Measurements from ENCODE around the gene SETD6. TPM values are rescaled to one million over a fixed set of nuclear protein-coding genes. Genes with fewer than 3 reads are reported as not detected.

The SETD6 gene
- total RNA-seq (2014; rRNA removed) (22.0 and 22.5 TPM in 2 replicates), Bru-seq, nascent RNA (percentile 74 among the genes with signal in this experiment), BruChase-seq, experiment 1, labeled RNA remaining after a 6-hour chase (percentile 75 among the genes with signal in this experiment), BruChase-seq, experiment 2, labeled RNA remaining after a 2-hour chase (percentile 82 among the genes with signal in this experiment)
- long read RNA-seq, transcript SETD6-201 (8 exons, 1,553 nt) = major isoform, 7 of 33 reads
- long read RNA-seq, transcript SETD6-202 (9 exons, 2,042 nt) = minor isoform, 5 of 33 reads
- long read RNA-seq, partial matches to known transcripts = 5 of 33 reads
- long read RNA-seq, other reads (novel, unspliced or antisense) = 15 of 33 reads

GRCh38 chr16:58515125-58515870, at the start of gene SETD6:
SETD6 (plus strand) TSS chr16:58515517; CDS start chr16:58515538, 21 bp downstream.
- Histone ChIP-seq H3K36me3 (ENCODE audit: low read depth, low read length) (peaks cover 31% of the 10 kb centered on the region), H3K9ac (ENCODE audit: low read length) (peak within 1 kb of the TSS; percentile 77), H3K4me3 (ENCODE audit: low read length) (peak within 1 kb of the TSS; percentile 74), H3K79me2 (ENCODE audit: low read length) (peaks cover 20% of the 10 kb centered on the region), H3K4me2 (ENCODE audit: low read length) (peak within 1 kb of the TSS; percentile 92), H3K27ac (ENCODE audit: low read length) (peak within 1 kb of the TSS; percentile 36), H4K20me1 (ENCODE audit: low read length) (no peaks in the 10 kb centered on the region), H3F3A (ENCODE audit: low read length, unreplicated experiment) (no peaks in the 10 kb centered on the region), H3K9me2 (replicated peaks; ENCODE audit: low read length) (no peaks in the 10 kb centered on the region), H3K4me1 (ENCODE audit: insufficient read depth, low read length) (peaks cover 8% of the 10 kb centered on the region), H2AFZ (ENCODE audit: low read length) (peak within 1 kb of the TSS; percentile 85), H3K27me3 (ENCODE audit: low read length) (no peaks in the 10 kb centered on the region), H3K9me3 (ENCODE audit: low read length) (no peaks in the 10 kb centered on the region)
- TF ChIP-seq EZH2phosphoT487 (IDR thresholded peaks at IDR 0.05; ENCODE audit: borderline replicate concordance, low read length) = no peak
- no peak for TF ChIP-seq EZH2 (IDR thresholded peaks at IDR 0.05; ENCODE audit: low read length, unreplicated experiment)
- TF ChIP-seq CTCF (conservative IDR thresholded peaks at IDR 0.05; ENCODE audit: low read depth, low read length) = no peak
- ChIA-PET CTCF (interaction anchor here (0.6 kb wide), 1 partner anchor 285 kb away, joined by 5 read pairs; no protein-coding TSS in a partner anchor), POLR2A (ENCODE audit: unreplicated experiment) (interaction anchor here (0.6 kb wide), 1 partner anchor 103 kb away, joined by 4 read pairs; no protein-coding TSS in a partner anchor)
- intact Hi-C loops (cut with micrococcal nuclease) = loop anchor here (10.0 kb wide), 1 partner anchor 120 kb away; no protein-coding TSS in a partner anchor
- no TSS peak for BruUV-seq (replicated peaks)
- ATAC-seq (peak; percentile 85), DNase-seq (peak; percentile 80)

GRCh38 chr16:58465817-58466216, 49.5 kb upstream of the SETD6 start:
- Histone ChIP-seq H2AFZ (ENCODE audit: low read length) (no peak overlapping the region), H3K27me3 (ENCODE audit: low read length) (peaks cover 10% of the 10 kb centered on the region), H4K20me1 (ENCODE audit: low read length) (no peaks in the 10 kb centered on the region), H3K9me2 (replicated peaks; ENCODE audit: low read length) (no peaks in the 10 kb centered on the region), H3K4me2 (ENCODE audit: low read length) (no peak overlapping the region), H3K79me2 (ENCODE audit: low read length) (no peaks in the 10 kb centered on the region), H3K4me1 (ENCODE audit: insufficient read depth, low read length) (peaks cover 18% of the 10 kb centered on the region), H3K9me3 (ENCODE audit: low read length) (no peaks in the 10 kb centered on the region), H3K9ac (ENCODE audit: low read length) (no peak overlapping the region), H3K27ac (ENCODE audit: low read length) (no peak overlapping the region), H3K36me3 (ENCODE audit: low read depth, low read length) (no peaks in the 10 kb centered on the region), H3F3A (ENCODE audit: low read length, unreplicated experiment) (no peaks in the 10 kb centered on the region), H3K4me3 (ENCODE audit: low read length) (no peak overlapping the region)
- BruUV-seq (replicated peaks) = no TSS peak
- no peak for ATAC-seq
- ChIA-PET POLR2A (ENCODE audit: unreplicated experiment) (no interaction called here), CTCF (interaction anchor here (0.6 kb wide), 1 partner anchor 30 kb away, joined by 3 read pairs; no protein-coding TSS in a partner anchor)
- DNase-seq = no peak
- no peak for TF ChIP-seq EZH2phosphoT487 (IDR thresholded peaks at IDR 0.05; ENCODE audit: borderline replicate concordance, low read length)
- TF ChIP-seq EZH2 (IDR thresholded peaks at IDR 0.05; ENCODE audit: low read length, unreplicated experiment) = no peak
- TF ChIP-seq CTCF (conservative IDR thresholded peaks at IDR 0.05; ENCODE audit: low read depth, low read length) = no peak
- intact Hi-C loops (cut with micrococcal nuclease) = no loop called here

Data from PC-3 (cell line).